HG03520 (cell line): ENCODE results near the gene MLXIPL.
"Not testable (repeated sequence)": the region's sequence is repeated elsewhere in the genome, so short reads cannot be mapped to it uniquely, and the experiment has no call there.

Experiments
- ATAC-seq: cut with Tn5 transposase; IDR thresholded peaks from one replicate; pipeline ENCODE4 v1.9.1; 2021; ENCODE audit warnings: mild to moderate bottlenecking, moderate library complexity; ENCODE audit not compliant: unreplicated experiment

Gene MLXIPL

DNA sequence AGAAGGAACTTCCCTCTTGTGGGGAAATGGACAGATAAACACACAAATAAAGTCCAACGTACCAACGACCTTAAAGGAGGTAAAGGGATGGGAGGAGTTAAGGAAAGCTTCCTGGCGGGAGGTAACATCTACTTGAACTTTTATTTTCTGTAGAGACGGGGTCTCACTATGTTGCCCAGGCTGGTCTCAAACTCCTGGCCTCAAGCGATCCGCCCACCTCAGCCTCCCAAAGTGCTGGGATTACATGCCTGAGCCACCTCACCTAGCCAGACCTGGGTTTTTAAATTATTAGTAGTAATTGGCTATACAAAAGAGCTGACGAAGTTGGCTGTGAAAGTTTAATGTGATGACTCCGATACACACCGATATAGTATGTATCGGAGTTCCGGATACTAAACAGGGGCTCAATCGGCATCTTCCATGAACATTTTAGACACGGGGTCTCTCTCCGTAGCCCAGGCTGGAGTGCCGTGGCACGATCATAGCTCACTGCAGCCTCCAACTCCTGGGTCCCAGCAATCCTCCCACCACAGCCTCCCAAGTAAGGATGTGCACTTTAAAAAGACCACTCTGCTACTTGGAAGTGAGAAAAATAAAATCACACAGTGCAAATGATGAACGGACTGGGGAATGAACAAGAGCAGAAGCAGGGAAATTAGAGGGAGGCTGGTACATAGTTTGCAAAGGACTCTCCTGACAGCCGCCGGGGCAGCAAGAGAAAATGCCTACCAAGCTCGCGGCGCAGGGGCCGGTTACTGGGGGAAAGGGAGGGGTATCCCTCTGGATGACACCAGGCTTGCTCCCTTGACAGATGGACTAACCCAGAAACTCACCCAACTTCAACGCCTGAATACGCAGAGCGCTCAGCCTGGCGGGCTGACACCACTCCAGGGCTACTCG is 67.9 kb downstream of the MLXIPL start:
- no peak for ATAC-seq

DNA sequence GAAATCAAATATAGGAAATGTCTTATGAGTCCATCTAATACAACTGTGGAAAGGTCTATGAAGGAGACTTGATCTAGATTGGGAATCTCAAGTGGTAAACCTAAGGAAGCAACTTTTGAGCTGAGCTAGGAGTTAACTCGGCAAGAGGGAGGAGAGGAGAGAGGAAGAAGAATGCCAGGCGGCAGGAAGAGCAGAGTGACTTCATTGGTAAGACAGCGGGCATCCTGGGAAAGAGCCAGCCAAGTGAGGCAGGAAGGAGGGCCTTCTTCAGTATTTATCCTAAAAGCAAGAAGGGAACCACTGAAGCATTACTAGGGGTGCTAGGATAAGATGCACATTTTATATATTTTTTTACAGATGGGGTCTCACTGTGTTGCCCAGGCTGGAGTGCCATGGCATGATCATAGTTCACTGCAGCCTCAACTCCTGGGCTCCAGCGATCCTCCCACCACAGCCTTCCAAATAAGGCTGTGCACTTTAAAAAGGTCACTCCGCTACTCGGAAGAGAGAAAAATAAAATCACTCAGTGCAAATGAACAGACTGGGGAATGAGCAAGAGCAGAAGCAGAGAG is 68.8 kb downstream of the MLXIPL start:
- ATAC-seq, result no peak

DNA sequence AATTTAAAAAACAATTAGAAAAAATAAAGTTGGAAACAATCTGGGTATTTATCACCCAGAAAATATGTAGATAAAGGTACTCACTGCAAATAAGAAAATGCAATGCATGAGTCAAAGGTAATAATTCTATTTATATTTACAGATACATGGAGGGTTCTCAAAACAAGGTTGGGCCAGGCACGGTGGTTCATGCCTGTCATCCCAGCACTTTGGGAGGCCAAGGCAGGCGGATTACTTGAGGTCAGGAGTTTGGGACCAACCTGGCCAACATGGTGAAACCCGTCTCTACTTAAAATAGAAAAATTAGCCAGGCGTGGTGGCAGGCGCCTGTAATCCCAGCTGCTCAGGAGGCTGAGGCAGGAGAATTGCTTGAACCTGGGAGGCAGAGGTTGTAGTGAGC is 74.2 kb downstream of the MLXIPL start:
- not testable (repeated sequence) for ATAC-seq

DNA sequence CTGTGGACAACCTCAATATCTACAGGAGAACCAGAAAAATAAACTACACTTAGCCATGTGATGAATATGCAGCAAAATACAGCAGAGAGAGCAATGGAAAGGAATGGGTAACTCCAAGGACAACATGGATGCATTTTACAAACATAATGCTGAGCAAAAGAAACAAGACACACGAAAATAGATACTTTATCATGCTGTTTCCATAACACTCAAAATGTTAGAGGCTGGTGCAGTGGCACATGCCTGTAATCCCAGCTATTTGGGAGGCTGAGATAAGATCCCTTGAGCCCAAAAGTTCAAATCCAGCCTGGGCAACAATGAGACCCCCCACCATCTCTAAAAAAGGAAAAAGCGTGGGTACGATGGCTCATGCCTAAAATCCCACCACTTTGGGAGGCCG is 75.1 kb downstream of the MLXIPL start:
- no peak for ATAC-seq

DNA sequence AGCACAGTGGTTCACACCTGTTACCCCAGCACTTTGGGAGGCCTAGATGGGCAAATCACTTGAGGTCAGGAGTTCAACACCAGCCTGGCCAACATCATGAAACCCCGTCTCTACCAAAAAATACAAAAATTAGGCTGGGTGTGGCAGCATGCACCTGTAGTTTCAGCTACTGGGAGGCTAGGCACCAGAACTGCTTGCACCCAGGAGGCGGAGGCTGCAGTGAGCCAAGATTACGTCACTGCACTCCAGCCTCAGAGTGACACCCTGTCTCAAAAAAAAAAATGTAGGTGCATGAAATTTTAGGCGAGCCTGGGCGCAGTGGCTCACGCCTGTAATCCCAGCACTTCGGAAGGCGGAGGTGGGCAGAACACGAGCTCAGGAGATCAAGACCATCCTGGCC is 76.5 kb downstream of the MLXIPL start:
- ATAC-seq, result no peak

DNA sequence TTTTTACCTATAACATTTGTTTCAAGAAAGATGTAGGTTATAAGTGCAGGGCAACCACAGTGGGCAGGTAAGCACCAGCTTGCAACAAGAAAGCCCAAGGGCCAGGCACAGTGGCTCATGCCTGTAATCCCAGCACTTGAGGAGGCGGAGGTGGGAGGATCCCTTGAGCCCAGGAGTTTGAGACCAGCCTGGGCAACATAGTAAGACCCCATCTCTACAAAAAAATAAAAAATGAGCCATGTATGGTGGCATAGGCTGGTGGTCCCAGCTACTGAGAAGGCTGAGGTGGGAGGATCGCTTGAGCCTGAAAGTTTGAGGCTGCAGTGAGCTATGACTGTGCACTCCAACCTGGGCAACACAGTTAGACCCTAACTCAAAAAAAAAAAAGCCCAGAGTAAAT is 79.6 kb downstream of the MLXIPL start:
- no peak for ATAC-seq
